ENCODE measurements around the gene HCN2.
"Not testable (repeated sequence)": the region's sequence is repeated elsewhere in the genome, so short reads cannot be mapped to it uniquely, and the experiment has no call there.

Gene HCN2

DNA sequence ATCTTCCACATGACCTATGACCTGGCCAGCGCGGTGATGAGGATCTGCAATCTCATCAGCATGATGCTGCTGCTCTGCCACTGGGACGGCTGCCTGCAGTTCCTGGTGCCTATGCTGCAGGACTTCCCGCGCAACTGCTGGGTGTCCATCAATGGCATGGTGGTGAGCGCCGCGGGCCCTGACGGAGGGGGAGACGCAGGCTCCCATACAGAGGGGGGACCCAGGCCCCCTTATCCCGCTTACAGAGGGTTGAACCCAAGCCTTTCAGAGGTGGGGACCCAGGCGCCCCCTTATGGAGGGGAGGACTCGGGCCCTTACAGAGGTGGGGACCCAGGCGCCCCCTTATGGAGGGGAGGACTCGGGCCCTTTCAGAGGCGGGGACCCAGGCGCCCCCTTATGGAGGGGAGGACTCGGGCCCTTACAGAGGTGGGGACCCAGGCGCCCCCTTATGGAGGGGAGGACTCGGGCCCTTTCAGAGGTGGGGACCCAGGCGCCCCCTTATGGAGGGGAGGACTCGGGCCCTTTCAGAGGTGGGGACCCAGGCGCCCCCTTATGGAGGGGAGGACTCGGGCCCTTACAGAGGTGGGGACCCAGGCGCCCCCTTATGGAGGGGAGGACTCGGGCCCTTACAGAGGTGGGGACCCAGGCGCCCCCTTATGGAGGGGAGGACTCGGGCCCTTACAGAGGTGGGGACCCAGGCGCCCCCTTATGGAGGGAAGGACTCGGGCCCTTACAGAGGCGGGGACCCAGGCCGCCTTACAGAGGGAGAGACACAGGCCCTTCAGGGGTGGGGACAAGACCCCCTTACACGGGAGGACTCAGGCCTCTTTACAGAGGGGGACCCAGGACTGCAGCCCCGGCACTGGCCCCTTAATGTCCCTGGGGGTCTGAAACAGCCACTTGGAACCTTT lies 15.6 kb downstream of the HCN2 start:
- DNase-seq, result not testable (repeated sequence)

DNA sequence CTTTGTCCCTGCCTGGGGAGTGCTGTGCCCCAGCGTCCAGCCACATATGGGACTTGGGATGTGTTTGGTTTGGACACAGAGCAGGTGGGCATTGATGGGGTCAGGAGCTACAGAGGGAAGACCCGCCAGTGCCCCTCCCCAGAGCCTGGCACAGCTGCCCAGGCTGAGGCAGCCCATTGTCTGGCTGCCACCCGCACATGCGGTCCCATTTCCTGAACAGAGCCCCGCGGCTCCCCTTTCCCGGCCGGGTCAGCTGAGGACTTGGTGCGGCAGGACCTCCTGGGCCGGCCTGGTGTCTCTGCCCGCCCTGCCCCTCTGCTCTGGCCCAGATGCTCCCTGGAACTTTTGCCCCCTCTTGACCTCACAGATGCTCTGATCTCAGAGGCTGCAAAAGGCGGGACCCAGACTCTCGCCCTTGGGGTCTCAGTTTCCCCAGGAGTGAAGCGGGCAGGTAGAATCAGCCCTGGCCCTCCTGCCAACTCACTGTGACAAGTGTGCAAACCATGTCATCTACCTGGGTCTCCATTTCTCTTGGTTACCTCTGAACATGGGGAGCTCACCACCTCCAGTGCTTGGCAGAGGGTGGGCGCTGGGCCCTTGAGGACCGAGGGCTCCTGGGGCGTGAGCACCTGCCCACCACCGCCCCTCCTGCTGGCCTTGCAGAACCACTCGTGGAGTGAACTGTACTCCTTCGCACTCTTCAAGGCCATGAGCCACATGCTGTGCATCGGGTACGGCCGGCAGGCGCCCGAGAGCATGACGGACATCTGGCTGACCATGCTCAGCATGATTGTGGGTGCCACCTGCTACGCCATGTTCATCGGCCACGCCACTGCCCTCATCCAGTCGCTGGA lies 17.8 kb downstream of the HCN2 start:
- no peak for DNase-seq

DNA sequence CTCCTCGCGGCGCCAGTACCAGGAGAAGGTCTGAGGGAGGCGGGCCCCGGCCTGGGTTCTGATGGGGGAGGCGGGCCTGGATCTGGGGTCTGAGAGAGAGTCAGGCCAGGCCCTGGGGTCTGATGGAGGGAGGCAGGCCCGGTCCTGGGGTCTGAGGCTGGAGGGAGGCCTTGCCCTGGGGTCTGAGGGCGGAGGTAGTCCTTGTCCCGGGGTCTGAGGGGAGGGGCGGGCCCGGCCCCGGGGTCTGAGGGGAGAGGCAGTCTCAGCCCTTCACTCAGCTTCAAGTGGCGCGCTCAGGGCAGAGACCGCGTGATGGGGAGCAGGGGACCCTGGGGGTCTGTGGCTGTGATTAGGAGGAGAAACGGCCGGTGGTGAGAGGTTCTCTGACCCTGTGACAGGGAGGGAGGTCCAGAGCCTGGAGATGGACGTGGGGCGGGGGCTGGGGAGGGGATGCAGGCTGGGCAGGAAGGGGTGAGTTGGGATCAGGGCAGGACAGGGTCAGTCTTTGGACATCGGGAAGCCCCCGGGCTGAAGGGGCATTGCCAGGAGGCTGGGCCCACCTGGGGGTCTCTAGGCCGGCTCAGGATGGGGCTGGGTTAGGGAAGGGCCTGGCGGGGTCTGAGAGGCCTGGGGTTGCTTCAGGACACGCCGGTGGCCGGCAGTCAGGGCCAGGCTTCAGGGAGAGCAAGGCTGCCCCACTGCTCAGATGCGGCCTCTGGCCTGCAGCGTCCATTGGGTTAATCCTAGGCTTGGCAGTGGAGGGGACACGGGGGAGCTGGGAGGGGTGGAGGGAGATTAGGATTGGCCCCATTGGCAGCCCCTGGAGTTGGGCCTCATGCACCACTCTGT lies 18.7 kb downstream of the HCN2 start:
- no peak for DNase-seq

- DNase-seq, result no peak
Observed at GRCh38 chr19:609004-609346, 19.3 kb downstream of the HCN2 start.

- no peak for DNase-seq
Observed at GRCh38 chr19:610071-610800, 20.6 kb downstream of the HCN2 start.

GRCh38 chr19:610801-611480 lies 21.3 kb downstream of the HCN2 start:
- peak in 1 of 2 donors; percentile 36 for DNase-seq

DNA sequence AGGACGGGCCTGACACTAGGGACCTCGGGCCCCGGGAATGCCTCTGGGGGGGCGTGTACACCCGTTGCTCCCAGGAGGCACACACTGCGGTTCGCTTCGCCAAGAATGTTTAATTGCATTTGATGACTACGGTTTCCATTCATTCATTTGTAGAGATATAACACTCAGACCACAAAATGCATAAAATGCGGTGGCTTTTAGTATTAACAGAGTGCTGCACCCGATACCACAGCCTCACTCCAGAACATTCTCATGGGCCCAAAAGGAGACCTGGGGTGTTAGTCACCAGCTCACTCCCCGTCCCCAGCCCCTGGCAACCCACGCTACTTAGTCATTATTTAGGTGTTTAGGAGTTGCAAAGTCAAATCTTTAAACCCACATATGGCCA lies 21.8 kb downstream of the HCN2 start:
- no peak for DNase-seq

GRCh38 chr19:612941-613340 lies 23.3 kb downstream of the HCN2 start:
- DNase-seq, result no peak

- DNase-seq, result no peak
Observed at GRCh38 chr19:613732-614567, 24.3 kb downstream of the HCN2 start.

DNA sequence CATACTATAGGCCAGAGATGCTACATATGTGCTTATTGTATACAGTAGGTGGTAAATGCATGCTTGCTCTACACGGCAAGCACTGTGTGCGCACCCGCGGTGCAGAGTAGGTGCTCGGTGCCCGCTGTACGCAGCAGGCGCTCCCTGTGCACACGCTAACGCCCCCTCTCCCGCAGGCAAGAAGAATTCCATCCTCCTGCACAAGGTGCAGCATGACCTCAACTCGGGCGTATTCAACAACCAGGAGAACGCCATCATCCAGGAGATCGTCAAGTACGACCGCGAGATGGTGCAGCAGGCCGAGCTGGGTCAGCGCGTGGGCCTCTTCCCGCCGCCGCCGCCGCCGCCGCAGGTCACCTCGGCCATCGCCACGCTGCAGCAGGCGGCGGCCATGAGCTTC lies 25.9 kb downstream of the HCN2 start:
- DNase-seq, result no peak

DNA sequence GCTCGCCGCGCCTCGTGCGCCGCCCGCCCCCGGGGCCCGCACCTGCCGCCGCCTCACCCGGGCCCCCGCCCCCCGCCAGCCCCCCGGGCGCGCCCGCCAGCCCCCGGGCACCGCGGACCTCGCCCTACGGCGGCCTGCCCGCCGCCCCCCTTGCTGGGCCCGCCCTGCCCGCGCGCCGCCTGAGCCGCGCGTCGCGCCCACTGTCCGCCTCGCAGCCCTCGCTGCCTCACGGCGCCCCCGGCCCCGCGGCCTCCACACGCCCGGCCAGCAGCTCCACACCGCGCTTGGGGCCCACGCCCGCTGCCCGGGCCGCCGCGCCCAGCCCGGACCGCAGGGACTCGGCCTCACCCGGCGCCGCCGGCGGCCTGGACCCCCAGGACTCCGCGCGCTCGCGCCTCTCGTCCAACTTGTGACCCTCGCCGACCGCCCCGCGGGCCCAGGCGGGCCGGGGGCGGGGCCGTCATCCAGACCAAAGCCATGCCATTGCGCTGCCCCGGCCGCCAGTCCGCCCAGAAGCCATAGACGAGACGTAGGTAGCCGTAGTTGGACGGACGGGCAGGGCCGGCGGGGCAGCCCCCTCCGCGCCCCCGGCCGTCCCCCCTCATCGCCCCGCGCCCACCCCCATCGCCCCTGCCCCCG lies 26.5 kb downstream of the HCN2 start:
- DNase-seq, result no peak

GRCh38 chr19:616747-617526 lies 27.3 kb downstream of the HCN2 start:
- no peak for DNase-seq

DNA sequence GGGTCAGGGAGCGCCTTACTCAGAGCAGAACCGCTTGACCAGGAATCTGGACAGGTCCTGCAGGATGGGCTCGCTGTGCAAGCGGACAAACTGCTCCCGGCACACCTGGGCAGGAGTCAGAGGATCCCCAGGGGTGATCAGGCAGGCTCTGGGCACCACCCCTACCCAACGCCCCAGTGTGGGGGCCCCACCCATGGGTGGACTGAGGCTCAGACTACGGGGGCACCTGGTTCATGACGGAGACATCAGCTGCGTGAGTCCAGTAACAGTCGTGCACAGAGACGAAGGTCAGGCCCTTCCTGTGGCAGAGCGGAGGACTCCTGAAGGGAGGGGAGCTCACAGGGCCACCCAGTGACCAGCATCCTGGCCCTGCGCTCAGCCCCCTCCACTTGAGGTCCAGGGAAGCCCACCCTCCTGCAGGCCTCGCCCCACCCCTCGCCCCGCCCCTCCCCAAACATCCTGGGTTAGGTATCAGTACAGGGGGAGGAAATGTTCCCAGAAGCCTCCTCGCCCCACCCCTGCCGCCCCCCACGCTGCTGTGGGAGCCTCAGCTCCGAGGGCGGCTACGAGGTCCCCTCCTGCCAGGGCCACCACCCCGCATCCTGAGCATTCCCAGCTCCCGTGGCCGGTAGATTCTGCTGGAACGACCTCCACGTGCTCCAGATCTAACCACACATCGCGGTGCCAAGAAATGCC lies 28.0 kb downstream of the HCN2 start:
- no peak for DNase-seq

GRCh38 chr19:618247-618619 lies 28.6 kb downstream of the HCN2 start:
- DNase-seq, result no peak

- no peak for DNase-seq
Observed at GRCh38 chr19:618674-619285, 29.1 kb downstream of the HCN2 start.

DNA sequence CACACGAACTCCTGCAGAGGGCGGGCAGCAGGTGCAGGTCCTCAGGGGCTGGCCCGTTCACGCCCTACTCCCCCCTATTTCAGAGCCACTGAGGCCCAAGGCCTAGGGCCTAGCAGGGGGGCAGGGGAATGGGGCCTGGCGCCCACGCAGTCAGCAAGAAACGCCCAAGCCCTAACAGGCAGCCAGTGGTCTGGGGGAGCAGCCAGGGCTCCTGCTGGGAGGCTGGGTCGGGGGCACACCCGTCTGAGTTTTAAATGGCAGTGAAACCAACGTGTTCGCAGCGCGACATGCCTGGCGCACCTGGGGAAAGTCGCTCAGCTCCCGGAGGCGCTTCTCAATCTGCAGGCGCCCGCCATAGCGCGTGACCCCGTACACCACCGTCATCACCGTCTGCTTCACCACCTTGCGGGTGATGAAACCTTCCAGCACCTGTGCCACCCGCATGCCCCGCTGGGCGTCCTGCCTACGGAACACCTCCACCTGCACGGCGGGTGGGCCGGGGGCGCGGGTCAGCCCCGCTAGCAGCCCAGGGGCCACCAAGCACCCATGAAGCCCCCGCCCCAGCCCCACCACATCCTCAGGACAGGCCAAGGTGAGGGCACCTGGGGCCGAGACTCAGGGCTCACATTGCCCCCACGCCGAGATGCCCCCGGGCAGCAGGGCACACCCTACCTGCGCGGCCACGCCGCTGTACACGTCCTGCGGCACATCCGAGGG lies 29.8 kb downstream of the HCN2 start:
- no peak for DNase-seq

GRCh38 chr19:620166-620862 lies 30.6 kb downstream of the HCN2 start:
- DNase-seq, result no peak
